ENCODE data around the gene INA.

GRCh38 chr10:103257812-103258211, 19.1 kb upstream of the INA start:
- no peak for TF ChIP-seq CTCF (IDR thresholded peaks at IDR 0.05)
- no peak for TF ChIP-seq POLR2A (IDR thresholded peaks at IDR 0.05)
